HT1080 (cell line): ENCODE measurements around the gene C20orf202. TPM values are rescaled to one million over a fixed set of nuclear protein-coding genes. Genes with fewer than 3 reads are reported as not detected.
A peak's percentile ranks its signal among the peaks of the same experiment; 100 is the strongest.

Experiments
- DNase-seq: peaks from one replicate; pipeline ENCODE4 v3.0.0-alpha.2; 2015; ENCODE audit warnings: low read depth
- total RNA-seq: library from RNA; depleted of rRNA; stranded (reverse); fragments of >200 nt; shearing (Covaris generic); gene quantifications from 2 replicates; pipeline ENCODE4 v1.2.3, GENCODE V29; 2014

C20orf202 gene
- total RNA-seq, 1 experiment from 2014 or later = not detected

GRCh38 chr20:1184260-1184637, 19.0 kb upstream of the C20orf202 start:
- no peak for DNase-seq

DNA sequence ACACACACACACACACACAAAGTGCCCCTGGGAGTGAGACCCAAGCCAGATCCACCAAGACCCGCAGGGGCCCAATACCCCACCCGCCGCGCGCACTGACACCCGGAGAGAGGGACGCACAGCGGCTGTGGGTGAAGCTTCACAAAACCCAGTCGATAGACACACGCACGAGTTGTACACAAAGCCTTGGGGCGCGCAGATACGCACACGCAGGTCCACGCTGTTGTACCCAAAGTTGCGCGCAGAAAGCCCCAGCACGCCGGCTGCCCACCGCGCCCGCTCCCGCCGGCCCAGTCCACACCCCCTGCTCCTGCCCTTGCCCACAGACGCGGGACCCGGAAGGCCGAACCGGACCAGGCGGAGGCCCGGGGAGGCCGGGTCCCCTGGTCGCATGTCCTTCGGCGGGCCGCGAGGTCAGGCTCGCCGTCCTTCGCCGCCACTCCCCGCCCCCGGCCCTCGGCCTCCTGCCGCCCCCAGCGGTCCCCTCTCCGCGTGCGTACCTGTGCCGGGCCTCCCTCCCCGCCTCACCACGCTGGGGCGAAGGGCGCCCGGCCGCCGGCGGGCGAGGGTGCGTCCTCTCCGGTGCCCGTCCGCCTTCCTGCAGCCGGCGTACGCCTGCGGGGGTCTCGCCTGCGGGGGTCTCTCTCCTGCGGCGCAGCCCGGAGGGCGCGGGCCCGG, 18.5 kb upstream of the C20orf202 start, which contains the start of gene TMEM74B:
Gene TMEM74B (minus strand): TSS at position 344 of the 678 bp plus-strand sequence. CDS start 1,180 bp downstream, outside the sequence.
- DNase-seq = no peak

GRCh38 chr20:1185316-1185741, 17.9 kb upstream of the C20orf202 start:
- DNase-seq = no peak

- peak; percentile 26 for DNase-seq
These were observed 17.4 kb upstream of the C20orf202 start for GRCh38 chr20:1185790-1186334.

DNA sequence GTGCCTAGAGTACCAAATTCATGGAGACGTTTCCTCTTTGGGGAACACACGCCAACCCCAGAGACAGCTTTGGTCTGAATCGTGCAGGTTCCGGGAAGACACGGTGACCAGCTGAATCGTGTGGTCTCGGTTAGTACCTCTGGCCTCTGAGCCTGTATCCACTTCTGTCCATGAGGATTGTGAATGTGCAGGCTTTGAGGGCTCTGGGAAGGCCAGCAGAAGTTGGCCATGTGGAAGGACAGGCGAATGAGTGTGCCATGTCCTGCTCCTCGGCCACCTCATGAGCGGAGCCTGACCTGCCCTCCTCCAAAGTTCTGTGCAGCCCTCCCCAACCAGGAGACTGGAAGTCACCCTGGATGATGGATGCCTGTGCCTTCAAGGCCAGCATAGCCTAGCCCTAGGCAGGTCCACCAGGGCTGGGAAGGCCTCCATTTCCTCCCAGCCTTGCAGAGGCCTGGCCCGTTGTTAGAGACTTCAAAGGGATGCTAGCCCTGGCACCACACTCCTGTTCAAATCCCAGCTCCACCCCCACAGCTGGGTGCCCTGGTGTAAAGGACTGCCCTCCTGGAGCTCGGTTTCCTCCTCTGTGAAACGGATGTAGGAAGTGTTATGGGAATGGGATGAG, 16.8 kb upstream of the C20orf202 start:
- no peak for DNase-seq

DNA sequence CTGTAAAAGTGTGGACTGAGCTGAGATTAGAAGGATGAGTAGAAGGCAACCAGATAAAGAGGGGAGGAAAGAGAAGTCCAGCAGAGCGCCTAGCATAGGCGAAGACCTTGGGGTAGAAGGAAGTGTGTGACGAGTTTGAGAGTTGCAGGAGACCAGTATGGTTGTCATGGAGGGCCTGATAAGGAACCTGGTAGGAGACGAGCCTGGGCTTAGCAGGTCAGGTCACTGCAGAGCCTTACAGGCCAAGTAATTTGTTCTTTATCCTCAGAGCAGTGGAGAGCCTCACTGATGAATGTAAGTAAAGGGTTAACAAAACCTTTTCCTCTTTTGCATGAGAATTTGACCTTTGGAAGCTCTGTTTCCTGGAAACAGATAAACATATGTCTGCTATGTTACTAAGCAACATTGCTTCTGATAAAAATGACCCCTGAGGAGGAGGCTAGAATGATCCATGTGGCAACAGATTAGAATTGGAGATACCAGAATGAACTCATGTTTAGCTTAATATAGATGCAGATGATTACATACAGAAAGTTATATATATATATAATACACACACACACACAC, 15.6 kb upstream of the C20orf202 start:
- DNase-seq = no peak

DNA sequence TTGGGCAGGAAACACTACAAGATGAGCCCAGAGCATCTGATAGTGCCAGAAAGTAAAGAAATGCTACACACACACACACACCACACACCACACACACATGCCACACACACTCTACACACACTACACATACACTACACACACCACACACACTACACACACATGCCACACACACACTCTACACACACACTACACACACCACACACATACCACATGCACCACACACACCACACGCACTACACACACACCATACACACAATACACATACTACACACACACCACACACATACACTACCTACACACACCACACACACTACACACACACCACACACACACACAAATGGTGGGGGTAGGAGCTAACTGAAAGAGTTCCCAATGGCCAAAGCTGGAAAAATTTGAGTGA, 14.9 kb upstream of the C20orf202 start:
- no peak for DNase-seq

GRCh38 chr20:1189827-1190226, 13.4 kb upstream of the C20orf202 start:
- no peak for DNase-seq

DNA sequence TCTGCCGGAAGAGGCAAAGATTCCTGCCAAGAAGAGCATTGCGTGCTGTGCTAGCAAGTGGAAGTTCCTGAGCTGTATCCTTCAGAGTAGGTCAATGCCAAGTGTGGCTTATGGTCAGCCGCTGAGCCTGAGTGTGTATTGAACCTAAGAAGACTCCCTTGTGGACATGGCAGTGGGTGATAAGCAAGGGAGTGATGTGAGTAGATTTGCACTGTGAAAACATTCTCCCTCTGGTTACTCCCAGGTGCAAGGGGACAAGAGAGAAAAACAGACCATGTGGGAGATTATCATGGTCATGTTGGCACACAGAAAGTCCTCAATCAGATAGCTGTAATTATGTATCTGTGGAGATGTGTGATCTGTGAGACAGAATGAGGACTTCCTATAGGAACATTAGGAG, 12.4 kb upstream of the C20orf202 start:
- no peak for DNase-seq

- no peak for DNase-seq
These were observed 12.0 kb upstream of the C20orf202 start for GRCh38 chr20:1191299-1191698.

DNA sequence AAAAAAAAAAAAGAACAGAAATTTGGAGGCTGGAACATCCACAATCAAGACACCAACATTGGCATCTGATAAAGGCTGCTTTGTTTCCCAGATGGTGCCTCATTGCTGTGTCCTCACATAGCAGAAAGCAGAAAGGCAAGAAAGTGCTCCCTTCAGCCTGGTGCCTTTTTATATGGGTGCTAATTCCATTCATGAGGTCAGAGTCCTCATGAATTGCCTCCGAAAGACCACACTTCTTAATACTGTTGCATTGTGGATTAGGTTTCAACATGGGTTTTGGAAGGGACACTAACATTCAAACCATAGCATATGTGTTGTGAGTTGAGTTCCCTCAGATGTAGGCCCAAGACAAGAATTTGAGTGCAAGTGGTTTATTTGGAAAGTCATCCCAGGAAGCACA, 8.0 kb upstream of the C20orf202 start:
- no peak for DNase-seq

GRCh38 chr20:1196634-1197033, 6.6 kb upstream of the C20orf202 start:
- no peak for DNase-seq

DNA sequence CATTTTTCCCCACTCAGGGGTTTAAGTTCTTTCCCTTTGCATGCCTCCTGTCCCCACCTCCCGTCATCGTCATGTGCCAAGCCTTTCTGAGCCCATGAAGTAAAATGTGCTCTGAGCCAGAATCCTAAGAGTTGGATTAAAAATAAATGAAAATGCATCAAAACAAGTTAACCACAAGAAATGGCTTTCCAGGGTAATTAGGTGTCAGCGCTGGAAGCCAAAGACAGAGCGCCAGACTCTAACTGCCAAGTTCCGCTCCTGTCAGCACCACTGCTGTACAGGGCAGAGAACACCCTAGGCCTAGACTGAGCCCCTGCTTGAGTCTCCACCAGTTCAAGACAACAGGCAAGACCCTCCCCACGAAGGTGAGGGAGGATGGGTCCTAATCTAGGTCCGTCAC, 5.5 kb upstream of the C20orf202 start:
- DNase-seq = no peak

GRCh38 chr20:1198751-1199150, 4.5 kb upstream of the C20orf202 start:
- no peak for DNase-seq

- DNase-seq = no peak
These were observed 3.9 kb upstream of the C20orf202 start for GRCh38 chr20:1199212-1199873.

- no peak for DNase-seq
These were observed 3.3 kb upstream of the C20orf202 start for GRCh38 chr20:1199964-1200363.

DNA sequence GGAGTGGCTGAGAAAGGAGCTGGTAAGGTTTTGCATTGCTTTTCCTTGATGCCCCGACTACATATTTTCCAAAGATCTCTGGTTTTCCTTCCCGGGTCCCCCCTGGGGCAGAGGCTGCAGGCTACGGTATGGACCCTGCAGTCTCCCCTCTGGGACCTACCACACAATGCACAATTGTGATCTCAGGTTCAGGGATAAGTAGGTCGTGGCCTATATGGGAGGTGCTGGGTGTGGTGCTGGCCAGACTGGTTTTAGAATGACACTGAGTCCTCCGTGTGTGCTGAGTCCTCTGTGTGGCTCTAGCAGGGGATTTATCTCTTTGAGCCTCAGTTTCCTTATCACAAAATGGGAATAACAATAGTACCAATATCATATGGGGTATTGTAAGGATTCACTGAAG, 376 bp downstream of the C20orf202 start:
- no peak for DNase-seq

GRCh38 chr20:1204113-1204512, 859 bp downstream of the C20orf202 start:
- no peak for DNase-seq

DNA sequence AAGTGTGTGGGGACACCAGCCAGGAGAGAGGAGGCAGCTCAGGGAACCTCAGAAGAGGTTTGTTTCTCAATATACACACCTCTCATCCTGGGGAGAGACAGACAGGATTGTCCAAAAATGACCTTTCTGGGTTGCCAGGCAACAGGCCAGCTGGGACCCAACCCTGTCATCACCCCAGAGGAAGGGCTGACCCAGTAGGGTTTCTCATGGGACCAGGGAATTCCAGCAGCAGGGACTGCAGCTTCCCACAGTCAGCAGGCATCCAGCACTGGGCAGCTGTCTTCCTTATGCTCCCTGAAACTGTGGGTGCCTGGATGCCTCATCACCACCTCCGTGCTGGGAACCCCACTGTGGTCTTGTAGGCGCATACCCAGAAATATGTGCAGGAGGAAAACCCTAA, 1.3 kb downstream of the C20orf202 start:
- DNase-seq = no peak

DNA sequence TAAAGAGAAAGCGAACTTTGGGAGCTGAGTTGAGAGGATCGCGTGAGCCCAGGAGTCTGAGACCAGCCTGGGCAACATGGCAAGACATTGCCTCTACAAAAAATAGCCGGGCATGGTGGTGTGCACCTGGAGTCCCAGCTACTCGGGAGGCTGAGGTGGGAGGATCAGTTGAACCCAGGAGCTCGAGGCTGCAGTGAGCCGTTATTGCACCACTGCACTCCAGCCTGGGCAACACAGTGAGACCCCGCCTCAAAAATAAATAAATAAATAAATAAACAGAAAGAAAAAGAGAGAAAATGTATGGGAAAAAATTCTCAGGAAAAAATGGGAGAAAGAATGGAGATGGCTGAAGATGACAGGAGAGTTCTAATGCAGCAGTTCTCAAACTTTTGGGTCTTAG, 2.5 kb downstream of the C20orf202 start:
- no peak for DNase-seq

- DNase-seq = no peak
These were observed 3.3 kb downstream of the C20orf202 start for GRCh38 chr20:1206366-1207148.
